HT1080 (cell line): ENCODE results near the gene ADCK2. TPM values are rescaled to one million over a fixed set of nuclear protein-coding genes. Genes with fewer than 3 reads are reported as not detected.
"Not testable (repeated sequence)": the region's sequence is repeated elsewhere in the genome, so short reads cannot be mapped to it uniquely, and the experiment has no call there.

Experiments used
- DNase-seq: peaks from one replicate; pipeline ENCODE4 v3.0.0-alpha.2; 2015; ENCODE audit warnings: low read depth
- polyA plus RNA-seq, 2 experiments: library from polyadenylated mRNA; depleted of rRNA; stranded (reverse); fragments of >200 nt; gene quantifications; 2 replicates each; pipeline ENCODE4 v1.2.3, GENCODE V29; 2015
- total RNA-seq: library from RNA; depleted of rRNA; stranded (reverse); fragments of >200 nt; shearing (Covaris generic); gene quantifications from 2 replicates; pipeline ENCODE4 v1.2.3, GENCODE V29; 2014; rRNA removed

Gene ADCK2
- total RNA-seq: 27.6 and 27.9 TPM in 2 replicates
- 22.5 and 22.6 TPM in 2 replicates for polyA plus RNA-seq (2015; cell fraction: cytosol; rRNA removed)
- 11.6 and 11.9 TPM in 2 replicates for polyA plus RNA-seq (2015; cell fraction: nucleus; rRNA removed)

- DNase-seq: no peak
Measured at GRCh38 chr7:140672382-140673062, at the start of gene ADCK2. Gene ADCK2, plus strand, starts transcription at chr7:140672945. Its CDS starts 386 bp downstream, at chr7:140673331.

- no peak for DNase-seq
Measured at GRCh38 chr7:140623980-140624379, 48.8 kb upstream of the ADCK2 start.

GRCh38 chr7:140624392-140625191 lies 48.2 kb upstream of the ADCK2 start:
- DNase-seq: no peak

GRCh38 chr7:140625192-140625558 lies 47.6 kb upstream of the ADCK2 start:
- DNase-seq: not testable (repeated sequence)

- peak; percentile 99 for DNase-seq
Measured at GRCh38 chr7:140625908-140626868, 46.6 kb upstream of the ADCK2 start.

GRCh38 chr7:140631021-140631420 lies 41.7 kb upstream of the ADCK2 start:
- DNase-seq: no peak

GRCh38 chr7:140631602-140632001 lies 41.1 kb upstream of the ADCK2 start:
- DNase-seq: no peak

- DNase-seq: no peak
Measured at GRCh38 chr7:140635345-140635744, 37.4 kb upstream of the ADCK2 start.

GRCh38 chr7:140635816-140636215 lies 36.9 kb upstream of the ADCK2 start:
- no peak for DNase-seq

GRCh38 chr7:140637400-140637799 lies 35.3 kb upstream of the ADCK2 start:
- DNase-seq: no peak

GRCh38 chr7:140638173-140638791 lies 34.5 kb upstream of the ADCK2 start:
- no peak for DNase-seq

GRCh38 chr7:140639366-140640053 lies 33.2 kb upstream of the ADCK2 start:
- no peak for DNase-seq

- DNase-seq: no peak
Measured at GRCh38 chr7:140640060-140640637, 32.6 kb upstream of the ADCK2 start.

GRCh38 chr7:140640727-140641523 lies 31.8 kb upstream of the ADCK2 start, which contains the start of gene DENND2A:
Gene DENND2A, minus strand, starts transcription at chr7:140640813. Its CDS starts 38,416 bp downstream, at chr7:140602397.
- peak; percentile 41 for DNase-seq

GRCh38 chr7:140641524-140642195 lies 31.1 kb upstream of the ADCK2 start:
- no peak for DNase-seq

GRCh38 chr7:140643416-140643815 lies 29.3 kb upstream of the ADCK2 start:
- DNase-seq: no peak

GRCh38 chr7:140644761-140645160 lies 28.0 kb upstream of the ADCK2 start:
- DNase-seq: not testable (repeated sequence)

- DNase-seq: no peak
Measured at GRCh38 chr7:140645166-140645900, 27.4 kb upstream of the ADCK2 start.
